RWPE2 (cell line): ENCODE data around the gene UBL7.
"Not testable (repeated sequence)": the region's sequence is repeated elsewhere in the genome, so short reads cannot be mapped to it uniquely, and the experiment has no call there.

ENCODE experiments used
- ATAC-seq: fragments of 200-7000 bp; cut with Tn5 transposase; 3 replicates; pipeline ENCODE4 v1.9.1; 2021; ENCODE audit warnings: low read depth
- DNase-seq: peaks from one replicate; pipeline ENCODE4 v3.0.0-alpha.2; 2020; ENCODE audit warnings: low spot score
- H3K27ac ChIP-seq: fragments of 450-650 bp; 2 replicates; pipeline ENCODE4 v1.5.1; 2017; ENCODE audit warnings: mild to moderate bottlenecking; ENCODE audit not compliant: poor library complexity, severe bottlenecking
- H3K27me3 ChIP-seq: fragments of 250-450 bp; sonication (Bioruptor Pico); 2 replicates; pipeline ENCODE4 v1.5.1; 2021; ENCODE audit warnings: mild to moderate bottlenecking, moderate library complexity; ENCODE audit not compliant: insufficient read depth, poor library complexity, severe bottlenecking
- H3K36me3 ChIP-seq: fragments of 250-450 bp; sonication (Bioruptor Pico); 2 replicates; pipeline ENCODE4 v1.5.1; 2020; ENCODE audit warnings: low read depth, mild to moderate bottlenecking, moderate library complexity
- H3K4me1 ChIP-seq: fragments of 250-450 bp; sonication (Bioruptor Pico); 2 replicates; pipeline ENCODE4 v1.5.1; 2021; ENCODE audit warnings: mild to moderate bottlenecking, moderate library complexity; ENCODE audit not compliant: insufficient read depth, poor library complexity, severe bottlenecking
- H3K4me3 ChIP-seq: fragments of 250-450 bp; sonication (Bioruptor Pico); 2 replicates; pipeline ENCODE4 v1.5.1; 2021; ENCODE audit warnings: mild to moderate bottlenecking, moderate library complexity; ENCODE audit not compliant: severe bottlenecking
- H3K9me3 ChIP-seq: fragments of 250-450 bp; sonication (Bioruptor Pico); 2 replicates; pipeline ENCODE4 v1.5.1; 2021; ENCODE audit warnings: mild to moderate bottlenecking, moderate library complexity; ENCODE audit not compliant: severe bottlenecking
- TF ChIP-seq, protein P1 (sequence below): fragments of 450-650 bp; IDR thresholded peaks from one replicate; pipeline ENCODE4 v1.5.1; 2017; ENCODE audit warnings: mild to moderate bottlenecking, moderate library complexity; ENCODE audit not compliant: poor library complexity, severe bottlenecking

UBL7 gene

DNA sequence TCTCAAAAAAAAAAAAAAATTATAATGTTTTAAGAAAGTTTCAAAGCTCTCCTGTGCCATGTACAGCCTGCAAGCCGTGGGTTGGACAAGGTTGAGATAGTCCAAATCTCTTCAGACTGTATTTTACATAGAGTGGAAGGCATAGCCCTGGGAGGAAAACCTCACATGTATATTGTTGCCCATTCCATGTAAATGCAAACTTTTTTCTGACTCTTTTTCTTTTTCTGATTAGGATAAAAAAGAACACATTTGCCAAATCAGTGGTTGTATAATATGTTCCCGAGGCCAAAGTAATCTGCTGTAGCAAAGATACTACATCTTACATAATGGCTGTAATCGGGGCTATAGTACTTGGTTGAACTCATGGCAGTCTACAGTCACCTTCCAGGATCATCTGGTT, 35.7 kb upstream of the UBL7 start:
- ATAC-seq (no peak), DNase-seq (no peak)
- Histone ChIP-seq H3K27me3 (no peaks in the 10 kb centered on the region), H3K36me3 (no peaks in the 10 kb centered on the region), H3K27ac (peak overlapping the region; percentile 50), H3K9me3 (no peaks in the 10 kb centered on the region), H3K4me1 (peaks cover 13% of the 10 kb centered on the region), H3K4me3 (no peak overlapping the region)
- TF ChIP-seq, protein P1, sequence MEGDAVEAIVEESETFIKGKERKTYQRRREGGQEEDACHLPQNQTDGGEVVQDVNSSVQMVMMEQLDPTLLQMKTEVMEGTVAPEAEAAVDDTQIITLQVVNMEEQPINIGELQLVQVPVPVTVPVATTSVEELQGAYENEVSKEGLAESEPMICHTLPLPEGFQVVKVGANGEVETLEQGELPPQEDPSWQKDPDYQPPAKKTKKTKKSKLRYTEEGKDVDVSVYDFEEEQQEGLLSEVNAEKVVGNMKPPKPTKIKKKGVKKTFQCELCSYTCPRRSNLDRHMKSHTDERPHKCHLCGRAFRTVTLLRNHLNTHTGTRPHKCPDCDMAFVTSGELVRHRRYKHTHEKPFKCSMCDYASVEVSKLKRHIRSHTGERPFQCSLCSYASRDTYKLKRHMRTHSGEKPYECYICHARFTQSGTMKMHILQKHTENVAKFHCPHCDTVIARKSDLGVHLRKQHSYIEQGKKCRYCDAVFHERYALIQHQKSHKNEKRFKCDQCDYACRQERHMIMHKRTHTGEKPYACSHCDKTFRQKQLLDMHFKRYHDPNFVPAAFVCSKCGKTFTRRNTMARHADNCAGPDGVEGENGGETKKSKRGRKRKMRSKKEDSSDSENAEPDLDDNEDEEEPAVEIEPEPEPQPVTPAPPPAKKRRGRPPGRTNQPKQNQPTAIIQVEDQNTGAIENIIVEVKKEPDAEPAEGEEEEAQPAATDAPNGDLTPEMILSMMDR: no peak

DNA sequence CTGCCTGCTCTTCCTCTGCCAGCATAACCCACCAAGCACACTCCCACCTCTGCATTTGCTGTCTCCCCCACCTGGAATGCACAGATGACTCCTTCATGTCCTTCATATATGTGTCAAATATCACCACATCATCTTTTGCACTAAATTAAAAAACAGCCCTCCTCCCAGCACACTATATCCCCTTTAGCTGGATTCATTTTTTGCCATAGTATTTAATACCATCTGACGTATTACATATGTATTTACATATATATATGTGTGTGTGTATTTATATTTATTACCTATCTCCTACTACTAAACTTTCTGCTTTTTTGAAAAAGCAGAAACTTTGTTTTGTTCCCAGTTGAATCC, 29.4 kb upstream of the UBL7 start:
- Histone ChIP-seq H3K4me3 (no peak overlapping the region), H3K27ac (no peak overlapping the region)
- no peak for DNase-seq

DNA sequence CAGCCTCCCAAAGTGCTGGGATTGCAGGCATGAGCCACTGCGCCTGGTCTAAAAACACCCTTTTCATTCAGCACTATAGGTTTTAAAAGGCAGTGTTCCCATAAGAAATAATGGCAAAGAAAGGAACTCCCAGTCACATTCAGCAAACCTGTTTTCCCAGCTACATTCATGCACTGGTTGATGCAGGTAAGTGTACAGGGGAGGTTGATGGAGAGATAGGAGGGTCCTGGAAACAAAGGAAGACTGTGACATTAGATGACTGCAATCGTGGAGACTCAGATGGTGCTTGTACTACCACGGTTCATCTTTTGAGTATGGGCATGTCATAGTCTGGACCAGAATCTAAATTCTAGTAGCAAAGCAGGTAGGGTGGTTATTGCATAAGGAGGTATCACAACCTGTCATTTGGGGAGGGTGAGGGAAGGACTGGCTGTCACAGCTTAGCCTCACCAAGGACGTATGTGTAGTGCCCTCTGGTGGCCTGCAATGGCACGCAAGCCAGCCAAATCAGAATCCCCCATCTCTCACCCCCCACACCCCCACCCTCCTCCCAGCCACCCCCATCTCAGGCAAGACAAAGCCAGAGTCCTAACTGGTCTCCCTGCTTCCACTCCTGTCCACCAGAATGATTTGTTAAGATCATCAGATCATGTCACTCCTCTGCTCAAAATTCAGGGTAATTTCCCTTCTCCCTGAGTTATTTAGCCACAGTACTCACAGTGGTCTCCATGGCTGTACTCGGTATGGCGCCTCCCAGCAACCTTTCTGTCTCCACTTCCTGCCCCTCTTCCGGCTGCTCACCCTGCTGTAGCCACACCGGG, 28.8 kb upstream of the UBL7 start:
- H3K27me3 ChIP-seq: no peaks in the 10 kb centered on the region
- no peak overlapping the region for H3K4me3 ChIP-seq
- TF ChIP-seq, protein P1: peak; percentile 94
- no peaks in the 10 kb centered on the region for H3K4me1 ChIP-seq
- DNase-seq (no peak), ATAC-seq (peak; percentile 86)
- H3K27ac ChIP-seq: no peak overlapping the region
- no peaks in the 10 kb centered on the region for H3K9me3 ChIP-seq
- H3K36me3 ChIP-seq: no peaks in the 10 kb centered on the region

More for the DNA sequence above, 29.4 kb upstream of the UBL7 start:
- H3K9me3 ChIP-seq: no peaks in the 10 kb centered on the region
- no peaks in the 10 kb centered on the region for H3K27me3 ChIP-seq
- TF ChIP-seq, protein P1: no peak
- no peaks in the 10 kb centered on the region for H3K36me3 ChIP-seq
- no peak for ATAC-seq
- no peaks in the 10 kb centered on the region for H3K4me1 ChIP-seq

DNA sequence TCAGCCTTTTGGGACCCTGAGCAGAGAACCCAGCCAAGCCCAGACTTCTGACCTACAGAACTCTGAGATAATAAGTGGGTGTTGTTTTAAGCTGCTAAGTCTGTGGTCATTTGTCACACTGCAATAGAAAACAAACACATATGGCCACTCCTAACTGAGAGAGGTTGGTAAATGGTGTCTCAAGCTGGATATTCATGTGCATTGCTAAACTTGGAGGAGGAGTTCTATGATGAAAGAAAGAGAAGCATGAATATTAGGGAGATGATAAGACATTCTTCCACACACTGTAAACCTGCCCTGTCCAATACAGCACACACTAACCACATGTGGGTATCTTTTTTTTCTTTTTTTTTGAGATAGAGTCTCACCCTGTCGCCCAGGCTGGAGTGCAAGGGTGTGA, 27.8 kb upstream of the UBL7 start:
- Histone ChIP-seq H3K9me3 (no peaks in the 10 kb centered on the region), H3K4me3 (no peak overlapping the region), H3K4me1 (no peaks in the 10 kb centered on the region), H3K36me3 (no peaks in the 10 kb centered on the region), H3K27ac (no peak overlapping the region), H3K27me3 (no peaks in the 10 kb centered on the region)
- ATAC-seq (no peak), DNase-seq (no peak)
- TF ChIP-seq, protein P1: no peak

DNA sequence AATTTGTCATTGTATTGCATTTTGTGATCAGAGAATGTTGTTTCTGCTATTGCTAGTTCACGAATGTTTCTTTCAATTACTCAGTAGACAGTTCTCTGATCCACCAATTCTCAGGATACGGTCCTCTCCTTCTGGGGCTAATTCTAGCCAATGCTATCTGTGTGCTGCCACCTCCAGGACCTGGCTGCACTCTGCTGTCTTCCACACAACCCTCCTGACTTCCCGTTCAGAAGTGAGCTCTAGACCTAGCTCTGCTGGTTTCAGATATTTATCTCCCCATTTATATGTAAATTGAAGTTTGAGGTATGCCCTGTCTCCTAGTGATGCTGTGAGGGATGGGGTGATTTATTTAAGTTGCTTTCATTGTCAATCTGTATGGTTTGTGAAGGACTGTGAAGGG, 21.7 kb upstream of the UBL7 start:
- peak; percentile 45 for ATAC-seq
- no peaks in the 10 kb centered on the region for H3K9me3 ChIP-seq
- no peaks in the 10 kb centered on the region for H3K27me3 ChIP-seq
- TF ChIP-seq, protein P1: peak; percentile 44
- no peaks in the 10 kb centered on the region for H3K4me1 ChIP-seq
- H3K36me3 ChIP-seq: no peaks in the 10 kb centered on the region
- H3K27ac ChIP-seq: no peak overlapping the region
- peak; percentile 15 for DNase-seq
- H3K4me3 ChIP-seq: no peak overlapping the region

DNA sequence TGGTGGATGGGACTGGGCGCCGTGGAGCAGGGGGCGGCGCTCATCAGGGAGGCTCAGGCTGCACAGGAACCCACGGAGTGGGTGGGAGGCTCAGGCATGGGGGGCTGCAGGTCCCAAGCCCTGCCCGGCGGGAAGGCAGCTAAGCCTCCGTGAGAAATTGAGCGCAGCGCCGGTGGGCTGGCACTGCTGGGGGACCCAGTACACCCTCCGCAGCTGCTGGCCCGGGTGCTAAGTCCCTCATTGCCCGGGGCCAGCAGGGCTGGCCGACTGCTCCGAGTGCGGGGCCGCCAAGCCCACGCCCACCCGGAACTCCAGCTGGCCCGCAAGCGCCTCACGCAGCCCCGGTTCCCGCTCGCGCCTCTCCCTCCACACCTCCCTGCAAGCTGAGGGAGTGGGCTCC, 19.4 kb upstream of the UBL7 start:
- H3K4me3 ChIP-seq, H3K27ac ChIP-seq, H3K36me3 ChIP-seq, ATAC-seq, H3K9me3 ChIP-seq, H3K4me1 ChIP-seq, DNase-seq, H3K27me3 ChIP-seq: not testable (repeated sequence)

DNA sequence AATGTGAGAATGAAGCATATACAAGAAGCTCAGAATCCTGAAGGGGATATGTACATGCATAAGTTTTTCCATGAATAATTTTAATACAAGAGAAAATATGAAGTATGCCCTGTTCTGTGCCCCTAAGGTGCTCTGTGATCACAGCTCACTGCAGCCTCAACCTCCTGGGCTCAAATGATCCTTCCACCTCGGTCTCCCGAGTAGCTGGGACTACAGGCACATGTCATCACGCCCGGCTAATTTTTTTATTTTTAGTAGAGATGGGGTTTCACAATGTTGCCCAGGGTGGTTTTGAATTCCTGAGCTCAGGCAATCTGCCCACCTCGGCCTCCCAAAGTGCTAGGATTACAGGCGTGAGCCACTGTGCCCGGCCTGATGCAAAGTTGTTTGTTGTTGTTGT, 10.7 kb upstream of the UBL7 start:
- H3K27ac ChIP-seq, H3K9me3 ChIP-seq, DNase-seq, ATAC-seq, H3K27me3 ChIP-seq, H3K4me3 ChIP-seq, H3K4me1 ChIP-seq: not testable (repeated sequence)
- H3K36me3 ChIP-seq: peaks cover 20% of the 10 kb centered on the region
